Measurements from ENCODE around the gene MPDU1. TPM values are rescaled to one million over a fixed set of nuclear protein-coding genes. Genes with fewer than 3 reads are reported as not detected.

The MPDU1 gene
- total RNA-seq, 4 donors from 2014 or later, result 26.0 to 50.4 (median 31.5) TPM

GRCh38 chr17:7614425-7615264, 31.0 kb downstream of the MPDU1 start, which contains the start of gene FXR2:
TSS of gene FXR2 (minus strand) at chr17:7614897. CDS start at chr17:7614532, 365 bp downstream.
- intact Hi-C loops (cut with DNase I), result no loop called here
- Histone ChIP-seq H3K27me3 (no peaks in the 10 kb centered on the region), H3K4me1 (peaks cover 25 to 51% (median 48%) of the 10 kb centered on the region in 4 donors), H3K36me3 (peaks cover 0 to 13% (median 1%) of the 10 kb centered on the region in 4 donors), H3K27ac (replicated peaks in 1 of 4) (peak within 1 kb of the TSS; percentile 91 to 98 (median 97)), H3K4me3 (peak within 1 kb of the TSS; percentile 81 to 96 (median 92)), H3K9me3 (no peaks in the 10 kb centered on the region)
- under 1% methylated on average over 37 of the region's 93 CpGs for WGBS
- no peak for TF ChIP-seq EP300 (IDR thresholded peaks at IDR 0.05)
- TF ChIP-seq POLR2AphosphoS5 (IDR thresholded peaks at IDR 0.05), result peak; percentile 71 to 90
- peak; percentile 48 to 67 (median 63) for TF ChIP-seq CTCF (IDR thresholded peaks at IDR 0.05)
- peak; percentile 73 for TF ChIP-seq POLR2A (IDR thresholded peaks at IDR 0.05; ENCODE audit: low read depth)
- peak; percentile 100 for DNase-seq (ENCODE audit: extremely low spot score)

GRCh38 chr17:7615265-7615747, 31.7 kb downstream of the MPDU1 start:
- Histone ChIP-seq H3K36me3 (peaks cover 0 to 12% (median 1%) of the 10 kb centered on the region in 4 donors), H3K4me3 (peak overlapping the region; percentile 59 to 94 (median 86)), H3K9me3 (no peaks in the 10 kb centered on the region), H3K27ac (replicated peaks in 1 of 4) (peak overlapping the region; percentile 91 to 98 (median 97)), H3K27me3 (no peaks in the 10 kb centered on the region), H3K4me1 (peaks cover 25 to 47% (median 44%) of the 10 kb centered on the region in 4 donors)
- 7% methylated on average over 28 of the region's 28 CpGs for WGBS
- no peak for DNase-seq (ENCODE audit: extremely low spot score)
- intact Hi-C loops (cut with DNase I), result no loop called here
- TF ChIP-seq EP300 (IDR thresholded peaks at IDR 0.05) (no peak), POLR2AphosphoS5 (IDR thresholded peaks at IDR 0.05) (peak in 1 of 2 donors; percentile 69), POLR2A (IDR thresholded peaks at IDR 0.05; ENCODE audit: low read depth) (no peak), CTCF (IDR thresholded peaks at IDR 0.05) (no peak)

GRCh38 chr17:7618608-7619007, 35.0 kb downstream of the MPDU1 start:
- WGBS, result 90% methylated on average over 5 of the region's 5 CpGs
- intact Hi-C loops (cut with DNase I), result no loop called here
- DNase-seq (ENCODE audit: extremely low spot score), result no peak
- TF ChIP-seq POLR2A (IDR thresholded peaks at IDR 0.05; ENCODE audit: low read depth) (no peak), EP300 (IDR thresholded peaks at IDR 0.05) (no peak), POLR2AphosphoS5 (IDR thresholded peaks at IDR 0.05) (no peak), CTCF (IDR thresholded peaks at IDR 0.05) (no peak)
- Histone ChIP-seq H3K27ac (replicated peaks in 1 of 4) (no peak overlapping the region), H3K36me3 (no peaks in the 10 kb centered on the region), H3K4me1 (peaks cover 4 to 14% (median 13%) of the 10 kb centered on the region in 4 donors), H3K4me3 (no peak overlapping the region), H3K9me3 (no peaks in the 10 kb centered on the region), H3K27me3 (no peaks in the 10 kb centered on the region)

GRCh38 chr17:7620835-7621234, 37.2 kb downstream of the MPDU1 start:
- no peak for DNase-seq (ENCODE audit: extremely low spot score)
- no peak for TF ChIP-seq POLR2AphosphoS5 (IDR thresholded peaks at IDR 0.05)
- TF ChIP-seq EP300 (IDR thresholded peaks at IDR 0.05), result no peak
- no peak for TF ChIP-seq POLR2A (IDR thresholded peaks at IDR 0.05; ENCODE audit: low read depth)
- no peak for TF ChIP-seq CTCF (IDR thresholded peaks at IDR 0.05)
- Histone ChIP-seq H3K9me3 (no peaks in the 10 kb centered on the region), H3K27me3 (no peaks in the 10 kb centered on the region), H3K4me1 (peaks cover 0 to under 1% (median under 1%) of the 10 kb centered on the region in 4 donors), H3K4me3 (no peak overlapping the region), H3K27ac (replicated peaks in 1 of 4) (no peak overlapping the region), H3K36me3 (peaks cover 0 to 3% (median 0%) of the 10 kb centered on the region in 4 donors)
- intact Hi-C loops (cut with DNase I), result no loop called here
- WGBS, result 90% methylated on average over 8 of the region's 8 CpGs

All from esophagus muscularis mucosa (tissue), 4 donors.